Activated CD8-positive, alpha-beta T cell treated with anti-CD3 and anti-CD28 coated beads for 36 hours (primary cell): ENCODE results near the gene PSMD1. TPM values are rescaled to one million over a fixed set of nuclear protein-coding genes. Genes with fewer than 3 reads are reported as not detected.
"Not testable (repeated sequence)": the region's sequence is repeated elsewhere in the genome, so short reads cannot be mapped to it uniquely, and the experiment has no call there.

Source experiments
- ATAC-seq: fragments of 200-7000 bp; cut with Tn5 transposase; one replicate; pipeline ENCODE4 v1.10.0; 2021; ENCODE audit warnings: mild to moderate bottlenecking, moderate library complexity
- CTCF ChIA-PET: fragments of 350-600 bp; sonication (Branson Sonifier 250); formaldehyde crosslinking; loops from one replicate; lab custom pipeline; 2021; ENCODE audit warnings: antibody characterized with exemption; lab: Charles Lee
- POLR2A ChIA-PET: fragments of 350-600 bp; sonication (Branson Sonifier 250); formaldehyde crosslinking; loops from one replicate; lab custom pipeline; 2021; ENCODE audit warnings: antibody characterized with exemption; lab: Charles Lee
- DNase-seq: peaks from one replicate; pipeline ENCODE4 v3.0.0-alpha.2; 2020
- H3K27ac Mint-ChIP-seq: one replicate; pipeline ENCODE4 v1.8.0; 2021; ENCODE audit warnings: mild to moderate bottlenecking, mixed read lengths
- H3K27me3 Mint-ChIP-seq: one replicate; pipeline ENCODE4 v1.8.0; 2021; ENCODE audit warnings: mixed read lengths
- H3K36me3 Mint-ChIP-seq: one replicate; pipeline ENCODE4 v1.8.0; 2021; ENCODE audit warnings: low read depth, mixed read lengths
- H3K4me1 Mint-ChIP-seq: one replicate; pipeline ENCODE4 v1.8.0; 2021; ENCODE audit warnings: low read depth, mixed read lengths
- H3K4me3 Mint-ChIP-seq: one replicate; pipeline ENCODE4 v1.8.0; 2021; ENCODE audit warnings: mild to moderate bottlenecking, moderate library complexity, mixed read lengths
- H3K9me3 Mint-ChIP-seq: one replicate; pipeline ENCODE4 v1.8.0; 2021; ENCODE audit warnings: mixed read lengths
- intact Hi-C: fragments of 100-400 bp; cut with micrococcal nuclease; formaldehyde crosslinking; loops from one replicate; pipeline ENCODE4 v1.10.0; 2022
- total RNA-seq, 2 experiments: library from RNA; stranded (reverse); gene quantifications; one replicate each; pipeline ENCODE4 v1.2.3, GENCODE V29; 2021
- TF ChIP-seq, protein P1 (sequence below): fragments of 200-600 bp; IDR thresholded peaks from one replicate; pipeline ENCODE4 v1.8.0; 2022; ENCODE audit warnings: antibody characterized with exemption, mild to moderate bottlenecking

The PSMD1 gene
- total RNA-seq, 2 experiments from 2014 or later: 106 to 114 TPM

- TF ChIP-seq, protein P1, sequence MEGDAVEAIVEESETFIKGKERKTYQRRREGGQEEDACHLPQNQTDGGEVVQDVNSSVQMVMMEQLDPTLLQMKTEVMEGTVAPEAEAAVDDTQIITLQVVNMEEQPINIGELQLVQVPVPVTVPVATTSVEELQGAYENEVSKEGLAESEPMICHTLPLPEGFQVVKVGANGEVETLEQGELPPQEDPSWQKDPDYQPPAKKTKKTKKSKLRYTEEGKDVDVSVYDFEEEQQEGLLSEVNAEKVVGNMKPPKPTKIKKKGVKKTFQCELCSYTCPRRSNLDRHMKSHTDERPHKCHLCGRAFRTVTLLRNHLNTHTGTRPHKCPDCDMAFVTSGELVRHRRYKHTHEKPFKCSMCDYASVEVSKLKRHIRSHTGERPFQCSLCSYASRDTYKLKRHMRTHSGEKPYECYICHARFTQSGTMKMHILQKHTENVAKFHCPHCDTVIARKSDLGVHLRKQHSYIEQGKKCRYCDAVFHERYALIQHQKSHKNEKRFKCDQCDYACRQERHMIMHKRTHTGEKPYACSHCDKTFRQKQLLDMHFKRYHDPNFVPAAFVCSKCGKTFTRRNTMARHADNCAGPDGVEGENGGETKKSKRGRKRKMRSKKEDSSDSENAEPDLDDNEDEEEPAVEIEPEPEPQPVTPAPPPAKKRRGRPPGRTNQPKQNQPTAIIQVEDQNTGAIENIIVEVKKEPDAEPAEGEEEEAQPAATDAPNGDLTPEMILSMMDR: no peak
- Mint-ChIP-seq H3K27me3 (peaks cover 2% of the 10 kb centered on the region), H3K36me3 (peaks cover 20% of the 10 kb centered on the region), H3K27ac (peak overlapping the region; percentile 2), H3K4me3 (no peak overlapping the region), H3K9me3 (no peaks in the 10 kb centered on the region), H3K4me1 (peaks cover 32% of the 10 kb centered on the region)
- ChIA-PET POLR2A (no interaction called here), CTCF (interaction anchor here (0.9 to 1.8 kb wide), 3 partner anchors 8 to 235 kb away, joined by 3 to 4 read pairs (median 3); no protein-coding TSS in a partner anchor)
- no peak for ATAC-seq
- intact Hi-C loops: loop anchor here (10.0 kb wide), 1 partner anchor 235 kb away; no protein-coding TSS in a partner anchor
- no peak for DNase-seq
These were observed 3.1 kb downstream of the PSMD1 start for GRCh38 chr2:231059756-231060155.

GRCh38 chr2:231062776-231063175, 6.1 kb downstream of the PSMD1 start:
- intact Hi-C loops: no loop called here
- TF ChIP-seq, protein P1: no peak
- H3K4me1 Mint-ChIP-seq: peaks cover 29% of the 10 kb centered on the region
- H3K4me3 Mint-ChIP-seq: no peak overlapping the region
- H3K27ac Mint-ChIP-seq: no peak overlapping the region
- H3K27me3 Mint-ChIP-seq: no peaks in the 10 kb centered on the region
- ATAC-seq (no peak), DNase-seq (no peak)
- POLR2A ChIA-PET: no interaction called here
- CTCF ChIA-PET: interaction anchor here (1.5 kb wide), 1 partner anchor 10 kb away, joined by 6 read pairs; no protein-coding TSS in a partner anchor
- peaks cover 29% of the 10 kb centered on the region for H3K36me3 Mint-ChIP-seq
- no peaks in the 10 kb centered on the region for H3K9me3 Mint-ChIP-seq

DNA sequence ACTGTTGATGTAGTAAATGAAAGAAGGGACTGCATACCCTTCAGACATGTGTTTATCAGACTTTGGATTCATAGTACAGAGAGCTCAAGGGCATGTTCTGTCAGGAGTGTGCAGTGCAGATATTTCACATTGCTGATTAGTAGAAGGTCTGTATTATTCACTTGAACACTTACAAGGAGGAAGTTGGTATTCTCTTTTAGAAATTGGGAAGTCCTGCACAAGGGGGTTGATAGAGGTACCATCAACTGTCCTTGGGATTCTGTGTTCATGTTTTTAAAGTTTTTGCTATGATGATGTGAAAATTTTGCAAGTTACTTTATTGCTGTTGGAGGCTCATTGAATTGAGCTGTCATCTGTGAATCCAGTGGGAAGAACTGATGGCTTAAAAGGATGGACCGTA, 6.7 kb downstream of the PSMD1 start:
- no peak overlapping the region for H3K27ac Mint-ChIP-seq
- intact Hi-C loops: no loop called here

DNA sequence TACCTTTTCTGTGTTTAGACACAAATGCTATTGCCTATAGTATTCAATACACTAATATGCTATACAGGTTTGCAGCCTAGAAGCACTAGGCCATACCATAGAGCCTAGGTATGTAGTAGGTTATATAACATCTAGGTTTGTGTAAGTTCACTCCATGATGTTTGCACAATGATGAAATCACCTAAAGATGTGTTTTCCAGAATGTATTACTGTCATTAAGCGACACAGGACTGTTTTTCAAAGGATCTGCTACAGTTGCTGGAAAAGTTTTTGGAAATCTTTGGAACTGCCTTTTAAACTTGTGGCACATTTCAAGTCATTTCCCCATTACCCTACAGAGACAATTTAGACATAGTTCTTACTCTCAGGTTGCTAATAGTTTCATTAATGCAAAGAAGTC, 9.3 kb downstream of the PSMD1 start:
- ChIA-PET POLR2A (interaction anchor here (0.8 kb wide), 1 partner anchor 9 kb away, joined by 4 read pairs; the partner anchor contains the start of gene PSMD1), CTCF (no interaction called here)
- Mint-ChIP-seq H3K4me3 (no peak overlapping the region), H3K27ac (no peak overlapping the region), H3K36me3 (peaks cover 39% of the 10 kb centered on the region), H3K9me3 (no peaks in the 10 kb centered on the region), H3K4me1 (peaks cover 13% of the 10 kb centered on the region), H3K27me3 (no peaks in the 10 kb centered on the region)
- DNase-seq (no peak), ATAC-seq (no peak)
- TF ChIP-seq, protein P1: no peak
- intact Hi-C loops: no loop called here

More for the DNA sequence above, 6.7 kb downstream of the PSMD1 start:
- H3K9me3 Mint-ChIP-seq: no peaks in the 10 kb centered on the region
- no peak overlapping the region for H3K4me3 Mint-ChIP-seq
- TF ChIP-seq, protein P1: no peak
- peaks cover 34% of the 10 kb centered on the region for H3K36me3 Mint-ChIP-seq
- ChIA-PET POLR2A (interaction anchor here (0.9 kb wide), 1 partner anchor 11 kb away, joined by 3 read pairs; no protein-coding TSS in a partner anchor), CTCF (interaction anchor here (1.5 kb wide), 1 partner anchor 10 kb away, joined by 6 read pairs; no protein-coding TSS in a partner anchor)
- no peaks in the 10 kb centered on the region for H3K27me3 Mint-ChIP-seq
- H3K4me1 Mint-ChIP-seq: peaks cover 29% of the 10 kb centered on the region
- no peak for DNase-seq
- no peak for ATAC-seq

DNA sequence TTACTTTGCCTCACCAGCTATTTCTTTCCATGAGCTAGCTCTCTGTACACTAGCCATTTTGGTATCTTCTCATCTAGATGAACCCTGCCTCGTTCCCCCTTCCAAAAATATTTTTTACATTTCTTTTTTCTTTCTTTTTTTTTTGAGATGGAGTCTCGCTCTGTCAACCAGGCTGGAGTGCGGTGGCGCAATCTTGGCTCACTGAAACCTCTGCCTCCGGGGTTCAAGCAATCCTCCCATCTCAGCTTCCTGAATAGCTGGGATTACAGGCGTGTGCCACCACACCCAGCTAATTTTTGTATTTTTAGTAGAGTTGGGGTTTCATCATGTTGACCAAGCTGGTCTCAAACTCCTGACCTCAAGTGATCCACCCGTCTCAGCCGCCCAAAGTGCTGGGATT, 10.9 kb downstream of the PSMD1 start:
- peaks cover 11% of the 10 kb centered on the region for H3K4me1 Mint-ChIP-seq
- intact Hi-C loops, H3K27me3 Mint-ChIP-seq, ATAC-seq, H3K9me3 Mint-ChIP-seq, DNase-seq, H3K4me3 Mint-ChIP-seq: not testable (repeated sequence)
- peak overlapping the region; percentile 12 for H3K27ac Mint-ChIP-seq
- H3K36me3 Mint-ChIP-seq: peaks cover 35% of the 10 kb centered on the region
- POLR2A ChIA-PET: interaction anchor here (0.6 to 2.3 kb wide), 2 partner anchors 9 to 29 kb away, joined by 3 to 9 read pairs; no protein-coding TSS in a partner anchor
- CTCF ChIA-PET: interaction anchor here (0.9 to 1.9 kb wide), 3 partner anchors 11 to 159 kb away, joined by 3 to 10 read pairs (median 3); partner anchors contain the start of gene PSMD1
